Measurements from ENCODE around the gene PCDHGA5.

DNA sequence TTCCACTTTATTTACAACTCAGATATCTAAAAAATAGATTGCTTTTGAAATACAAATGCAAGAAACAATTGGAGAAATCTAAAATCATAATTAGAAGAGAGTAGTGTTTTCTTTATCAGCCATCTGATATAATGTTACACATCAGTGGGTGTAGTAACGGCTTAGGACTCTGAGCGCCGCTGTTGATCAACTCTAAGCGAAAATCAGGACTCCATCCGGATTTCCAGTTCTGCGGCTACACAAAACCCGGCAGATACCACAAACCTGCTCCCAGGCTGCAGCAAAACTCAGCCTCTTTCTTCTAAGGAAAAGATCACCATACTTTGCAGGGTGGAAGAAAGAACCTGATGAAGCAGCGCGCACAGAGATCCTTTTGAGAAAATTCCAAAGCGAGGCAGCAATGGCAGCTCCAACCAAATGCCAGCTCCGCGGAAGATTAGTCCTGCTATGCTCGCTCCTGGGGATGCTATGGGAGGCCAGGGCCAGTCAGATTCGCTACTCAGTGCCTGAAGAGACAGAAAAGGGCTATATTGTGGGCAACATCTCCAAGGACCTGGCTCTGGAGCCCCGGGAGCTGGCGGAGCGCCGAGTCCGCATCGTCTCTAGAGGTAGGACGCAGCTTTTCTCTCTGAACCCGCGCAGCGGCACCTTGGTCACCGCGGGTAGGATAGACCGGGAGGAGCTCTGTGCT lies 38.7 kb downstream of the PCDHGA5 start, which contains the start of gene PCDHGA9:
- TF ChIP-seq, protein P1, sequence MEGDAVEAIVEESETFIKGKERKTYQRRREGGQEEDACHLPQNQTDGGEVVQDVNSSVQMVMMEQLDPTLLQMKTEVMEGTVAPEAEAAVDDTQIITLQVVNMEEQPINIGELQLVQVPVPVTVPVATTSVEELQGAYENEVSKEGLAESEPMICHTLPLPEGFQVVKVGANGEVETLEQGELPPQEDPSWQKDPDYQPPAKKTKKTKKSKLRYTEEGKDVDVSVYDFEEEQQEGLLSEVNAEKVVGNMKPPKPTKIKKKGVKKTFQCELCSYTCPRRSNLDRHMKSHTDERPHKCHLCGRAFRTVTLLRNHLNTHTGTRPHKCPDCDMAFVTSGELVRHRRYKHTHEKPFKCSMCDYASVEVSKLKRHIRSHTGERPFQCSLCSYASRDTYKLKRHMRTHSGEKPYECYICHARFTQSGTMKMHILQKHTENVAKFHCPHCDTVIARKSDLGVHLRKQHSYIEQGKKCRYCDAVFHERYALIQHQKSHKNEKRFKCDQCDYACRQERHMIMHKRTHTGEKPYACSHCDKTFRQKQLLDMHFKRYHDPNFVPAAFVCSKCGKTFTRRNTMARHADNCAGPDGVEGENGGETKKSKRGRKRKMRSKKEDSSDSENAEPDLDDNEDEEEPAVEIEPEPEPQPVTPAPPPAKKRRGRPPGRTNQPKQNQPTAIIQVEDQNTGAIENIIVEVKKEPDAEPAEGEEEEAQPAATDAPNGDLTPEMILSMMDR (IDR thresholded peaks at IDR 0.05), result no peak
- TF ChIP-seq SMAD4 (CRISPR knock-in tag; IDR thresholded peaks at IDR 0.05), result no peak
- TF ChIP-seq SP1 (CRISPR knock-in tag; conservative IDR thresholded peaks at IDR 0.05), result no peak
- TF ChIP-seq, protein P2, sequence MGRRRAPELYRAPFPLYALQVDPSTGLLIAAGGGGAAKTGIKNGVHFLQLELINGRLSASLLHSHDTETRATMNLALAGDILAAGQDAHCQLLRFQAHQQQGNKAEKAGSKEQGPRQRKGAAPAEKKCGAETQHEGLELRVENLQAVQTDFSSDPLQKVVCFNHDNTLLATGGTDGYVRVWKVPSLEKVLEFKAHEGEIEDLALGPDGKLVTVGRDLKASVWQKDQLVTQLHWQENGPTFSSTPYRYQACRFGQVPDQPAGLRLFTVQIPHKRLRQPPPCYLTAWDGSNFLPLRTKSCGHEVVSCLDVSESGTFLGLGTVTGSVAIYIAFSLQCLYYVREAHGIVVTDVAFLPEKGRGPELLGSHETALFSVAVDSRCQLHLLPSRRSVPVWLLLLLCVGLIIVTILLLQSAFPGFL (CRISPR knock-in tag; IDR thresholded peaks at IDR 0.05; ENCODE audit: borderline replicate concordance), result no peak
- TF ChIP-seq ELF4 (CRISPR knock-in tag; IDR thresholded peaks at IDR 0.05; ENCODE audit: low read depth), result no peak
- TF ChIP-seq, protein P3, sequence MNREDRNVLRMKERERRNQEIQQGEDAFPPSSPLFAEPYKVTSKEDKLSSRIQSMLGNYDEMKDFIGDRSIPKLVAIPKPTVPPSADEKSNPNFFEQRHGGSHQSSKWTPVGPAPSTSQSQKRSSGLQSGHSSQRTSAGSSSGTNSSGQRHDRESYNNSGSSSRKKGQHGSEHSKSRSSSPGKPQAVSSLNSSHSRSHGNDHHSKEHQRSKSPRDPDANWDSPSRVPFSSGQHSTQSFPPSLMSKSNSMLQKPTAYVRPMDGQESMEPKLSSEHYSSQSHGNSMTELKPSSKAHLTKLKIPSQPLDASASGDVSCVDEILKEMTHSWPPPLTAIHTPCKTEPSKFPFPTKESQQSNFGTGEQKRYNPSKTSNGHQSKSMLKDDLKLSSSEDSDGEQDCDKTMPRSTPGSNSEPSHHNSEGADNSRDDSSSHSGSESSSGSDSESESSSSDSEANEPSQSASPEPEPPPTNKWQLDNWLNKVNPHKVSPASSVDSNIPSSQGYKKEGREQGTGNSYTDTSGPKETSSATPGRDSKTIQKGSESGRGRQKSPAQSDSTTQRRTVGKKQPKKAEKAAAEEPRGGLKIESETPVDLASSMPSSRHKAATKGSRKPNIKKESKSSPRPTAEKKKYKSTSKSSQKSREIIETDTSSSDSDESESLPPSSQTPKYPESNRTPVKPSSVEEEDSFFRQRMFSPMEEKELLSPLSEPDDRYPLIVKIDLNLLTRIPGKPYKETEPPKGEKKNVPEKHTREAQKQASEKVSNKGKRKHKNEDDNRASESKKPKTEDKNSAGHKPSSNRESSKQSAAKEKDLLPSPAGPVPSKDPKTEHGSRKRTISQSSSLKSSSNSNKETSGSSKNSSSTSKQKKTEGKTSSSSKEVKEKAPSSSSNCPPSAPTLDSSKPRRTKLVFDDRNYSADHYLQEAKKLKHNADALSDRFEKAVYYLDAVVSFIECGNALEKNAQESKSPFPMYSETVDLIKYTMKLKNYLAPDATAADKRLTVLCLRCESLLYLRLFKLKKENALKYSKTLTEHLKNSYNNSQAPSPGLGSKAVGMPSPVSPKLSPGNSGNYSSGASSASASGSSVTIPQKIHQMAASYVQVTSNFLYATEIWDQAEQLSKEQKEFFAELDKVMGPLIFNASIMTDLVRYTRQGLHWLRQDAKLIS (CRISPR knock-in tag; IDR thresholded peaks at IDR 0.05; ENCODE audit: borderline replicate concordance), result no peak
- TF ChIP-seq ATF1 (CRISPR knock-in tag; IDR thresholded peaks at IDR 0.05), result no peak
- no peak for TF ChIP-seq JAZF1 (CRISPR knock-in tag; IDR thresholded peaks at IDR 0.05)
- TF ChIP-seq, protein P4, sequence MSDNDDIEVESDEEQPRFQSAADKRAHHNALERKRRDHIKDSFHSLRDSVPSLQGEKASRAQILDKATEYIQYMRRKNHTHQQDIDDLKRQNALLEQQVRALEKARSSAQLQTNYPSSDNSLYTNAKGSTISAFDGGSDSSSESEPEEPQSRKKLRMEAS (CRISPR knock-in tag; IDR thresholded peaks at IDR 0.05), result no peak
- TF ChIP-seq, protein P5, sequence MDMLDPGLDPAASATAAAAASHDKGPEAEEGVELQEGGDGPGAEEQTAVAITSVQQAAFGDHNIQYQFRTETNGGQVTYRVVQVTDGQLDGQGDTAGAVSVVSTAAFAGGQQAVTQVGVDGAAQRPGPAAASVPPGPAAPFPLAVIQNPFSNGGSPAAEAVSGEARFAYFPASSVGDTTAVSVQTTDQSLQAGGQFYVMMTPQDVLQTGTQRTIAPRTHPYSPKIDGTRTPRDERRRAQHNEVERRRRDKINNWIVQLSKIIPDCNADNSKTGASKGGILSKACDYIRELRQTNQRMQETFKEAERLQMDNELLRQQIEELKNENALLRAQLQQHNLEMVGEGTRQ (CRISPR knock-in tag; IDR thresholded peaks at IDR 0.05), result no peak
- TF ChIP-seq NFE2L1 (CRISPR knock-in tag; IDR thresholded peaks at IDR 0.05), result no peak
